NCI-H460 (cell line): ENCODE data around the gene PALD1. TPM values are rescaled to one million over a fixed set of nuclear protein-coding genes. Genes with fewer than 3 reads are reported as not detected.
A peak's percentile ranks its signal among the peaks of the same experiment; 100 is the strongest.

Experiments
- DNase-seq: peaks from one replicate; pipeline ENCODE4 v3.0.0-alpha.2; 2016; ENCODE audit warnings: low read depth; ENCODE audit errors: extremely low read depth
- total RNA-seq: library from RNA; depleted of rRNA; stranded (reverse); fragments of >200 nt; shearing (Covaris generic); gene quantifications from 2 replicates; pipeline ENCODE4 v1.2.3, GENCODE V29; 2014

Gene PALD1
- total RNA-seq, 1 experiment from 2014 or later = 6.6 TPM

- DNase-seq = peak; percentile 67
Observed at GRCh38 chr10:70549962-70550458, 71.4 kb downstream of the PALD1 start.

- DNase-seq = no peak
Observed at GRCh38 chr10:70550459-70550858, 71.9 kb downstream of the PALD1 start.

- no peak for DNase-seq
Observed at GRCh38 chr10:70551466-70551865, 72.9 kb downstream of the PALD1 start.

- DNase-seq = no peak
Observed at GRCh38 chr10:70551971-70552422, 73.4 kb downstream of the PALD1 start.

GRCh38 chr10:70552586-70552985 is 74.0 kb downstream of the PALD1 start:
- DNase-seq = no peak

- DNase-seq = no peak
Observed at GRCh38 chr10:70555371-70555770, 76.8 kb downstream of the PALD1 start.

- no peak for DNase-seq
Observed at GRCh38 chr10:70557086-70557845, 78.7 kb downstream of the PALD1 start.

GRCh38 chr10:70557876-70558275 is 79.3 kb downstream of the PALD1 start:
- DNase-seq = no peak

GRCh38 chr10:70558295-70558694 is 79.7 kb downstream of the PALD1 start:
- no peak for DNase-seq

- peak; percentile 26 for DNase-seq
Observed at GRCh38 chr10:70558871-70559810, 80.6 kb downstream of the PALD1 start.

- no peak for DNase-seq
Observed at GRCh38 chr10:70559861-70560260, 81.3 kb downstream of the PALD1 start.

- DNase-seq = no peak
Observed at GRCh38 chr10:70560511-70560941, 82.0 kb downstream of the PALD1 start.

- DNase-seq = no peak
Observed at GRCh38 chr10:70561070-70561469, 82.5 kb downstream of the PALD1 start.

- DNase-seq = no peak
Observed at GRCh38 chr10:70561558-70561957, 83.0 kb downstream of the PALD1 start.

GRCh38 chr10:70562036-70562755 is 83.6 kb downstream of the PALD1 start:
- DNase-seq = no peak

GRCh38 chr10:70563230-70563629 is 84.7 kb downstream of the PALD1 start:
- DNase-seq = no peak

GRCh38 chr10:70564113-70564725 is 85.7 kb downstream of the PALD1 start:
- no peak for DNase-seq

- DNase-seq = no peak
Observed at GRCh38 chr10:70564901-70565351, 86.4 kb downstream of the PALD1 start.

- DNase-seq = no peak
Observed at GRCh38 chr10:70565556-70566514, 87.3 kb downstream of the PALD1 start.
